GM21515 (cell line): Measurements from ENCODE around the gene ZFAND6.
"Not testable (repeated sequence)": the region's sequence is repeated elsewhere in the genome, so short reads cannot be mapped to it uniquely, and the experiment has no call there.

ENCODE experiments used
- ATAC-seq: cut with Tn5 transposase; IDR thresholded peaks from one replicate; pipeline ENCODE4 v1.9.1; 2021; ENCODE audit not compliant: unreplicated experiment

Gene ZFAND6

GRCh38 chr15:80058851-80059785, at the start of gene ZFAND6:
Gene ZFAND6, plus strand, starts transcription at chr15:80059676. Its CDS starts 60,669 bp downstream, at chr15:80120345.
- peak; percentile 70 for ATAC-seq

GRCh38 chr15:80010131-80010673, 49.3 kb upstream of the ZFAND6 start:
- no peak for ATAC-seq

GRCh38 chr15:80011041-80011523, 48.4 kb upstream of the ZFAND6 start:
- not testable (repeated sequence) for ATAC-seq

- no peak for ATAC-seq
Measured at GRCh38 chr15:80011596-80011995, 47.9 kb upstream of the ZFAND6 start.

GRCh38 chr15:80012060-80012726, 47.3 kb upstream of the ZFAND6 start:
- ATAC-seq = no peak

GRCh38 chr15:80014186-80014585, 45.3 kb upstream of the ZFAND6 start:
- ATAC-seq = not testable (repeated sequence)

GRCh38 chr15:80015156-80015555, 44.3 kb upstream of the ZFAND6 start:
- ATAC-seq = no peak

GRCh38 chr15:80016506-80016905, 43.0 kb upstream of the ZFAND6 start:
- ATAC-seq = not testable (repeated sequence)

GRCh38 chr15:80017139-80017538, 42.3 kb upstream of the ZFAND6 start:
- not testable (repeated sequence) for ATAC-seq

GRCh38 chr15:80019168-80019745, 40.2 kb upstream of the ZFAND6 start:
- no peak for ATAC-seq

- not testable (repeated sequence) for ATAC-seq
Measured at GRCh38 chr15:80020149-80020548, 39.3 kb upstream of the ZFAND6 start.

GRCh38 chr15:80020731-80021130, 38.7 kb upstream of the ZFAND6 start:
- no peak for ATAC-seq

- ATAC-seq = no peak
Measured at GRCh38 chr15:80026310-80026709, 33.2 kb upstream of the ZFAND6 start.

GRCh38 chr15:80026754-80027153, 32.7 kb upstream of the ZFAND6 start:
- ATAC-seq = no peak

- ATAC-seq = no peak
Measured at GRCh38 chr15:80028937-80029336, 30.5 kb upstream of the ZFAND6 start.

- ATAC-seq = no peak
Measured at GRCh38 chr15:80031841-80032240, 27.6 kb upstream of the ZFAND6 start.

GRCh38 chr15:80034629-80035028, 24.8 kb upstream of the ZFAND6 start:
- ATAC-seq = no peak

GRCh38 chr15:80036071-80036470, 23.4 kb upstream of the ZFAND6 start:
- ATAC-seq = no peak

GRCh38 chr15:80041494-80042253, 17.8 kb upstream of the ZFAND6 start:
- ATAC-seq = no peak

GRCh38 chr15:80042568-80042967, 16.9 kb upstream of the ZFAND6 start:
- ATAC-seq = no peak
